Activated B cell treated with CpG ODN at 0.5 μM for 24 hours (primary cell): ENCODE measurements around the gene QTRT2. TPM values are rescaled to one million over a fixed set of nuclear protein-coding genes. Genes with fewer than 3 reads are reported as not detected.

ENCODE experiments used
- ATAC-seq: fragments of 200-7000 bp; cut with Tn5 transposase; one replicate; pipeline ENCODE4 v1.10.0; 2021; ENCODE audit warnings: low read depth, mild to moderate bottlenecking, moderate library complexity
- CTCF ChIA-PET: fragments of 350-600 bp; sonication (Branson Sonifier 250); formaldehyde crosslinking; loops from one replicate; lab custom pipeline; 2021; ENCODE audit warnings: antibody characterized with exemption; lab: Charles Lee
- POLR2A ChIA-PET: fragments of 350-600 bp; sonication (Branson Sonifier 250); formaldehyde crosslinking; loops from one replicate; lab custom pipeline; 2021; ENCODE audit warnings: antibody characterized with exemption; lab: Charles Lee
- DNase-seq: peaks from one replicate; pipeline ENCODE4 v3.0.0; 2022
- H3K27ac Mint-ChIP-seq: one replicate; pipeline ENCODE4 v1.8.0; 2020; ENCODE audit warnings: mixed read lengths
- H3K27me3 Mint-ChIP-seq: one replicate; pipeline ENCODE4 v1.8.0; 2021; ENCODE audit warnings: mixed read lengths
- H3K36me3 Mint-ChIP-seq: one replicate; pipeline ENCODE4 v1.8.0; 2021; ENCODE audit warnings: low read depth, mixed read lengths
- H3K4me1 Mint-ChIP-seq: one replicate; pipeline ENCODE4 v1.8.0; 2021; ENCODE audit warnings: mixed read lengths
- H3K4me3 Mint-ChIP-seq: one replicate; pipeline ENCODE4 v1.8.0; 2020; ENCODE audit warnings: mild to moderate bottlenecking, mixed read lengths
- H3K9me3 Mint-ChIP-seq: one replicate; pipeline ENCODE4 v1.8.0; 2020; ENCODE audit warnings: mixed read lengths
- intact Hi-C: fragments of 100-400 bp; cut with micrococcal nuclease; formaldehyde crosslinking; loops from one replicate; pipeline ENCODE4 v1.15.1; 2024
- total RNA-seq: library from RNA; stranded (reverse); gene quantifications from 2 replicates; pipeline ENCODE4 v1.2.3, GENCODE V29; 2022
- TF ChIP-seq, protein P1 (sequence below): fragments of 200-600 bp; IDR thresholded peaks from one replicate; pipeline ENCODE4 v1.8.0; 2022; ENCODE audit warnings: antibody characterized with exemption, mild to moderate bottlenecking

The QTRT2 gene
- total RNA-seq, 1 donor from 2014 or later = 75.5 TPM

DNA sequence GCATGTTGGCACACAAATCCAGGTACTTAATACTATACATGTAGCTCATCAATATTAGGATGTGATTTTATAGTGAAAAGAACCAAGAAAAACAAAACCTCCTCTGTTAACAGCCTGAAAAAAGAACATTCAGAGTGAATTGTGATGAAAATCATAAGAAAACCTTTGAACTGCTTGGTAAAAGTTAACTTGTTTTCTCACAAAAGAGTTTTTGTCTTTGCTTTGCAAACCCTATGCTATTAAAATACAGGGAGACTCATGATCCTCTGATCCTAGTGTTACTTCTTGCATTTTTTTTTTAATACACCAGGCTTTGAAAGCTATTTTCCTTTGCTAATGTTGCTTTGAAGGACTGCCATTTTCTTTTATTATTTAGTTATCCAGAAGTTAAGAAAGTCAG lies 23.7 kb downstream of the QTRT2 start:
- DNase-seq (no peak), ATAC-seq (no peak)
- H3K4me3 Mint-ChIP-seq = no peak overlapping the region
- no peak overlapping the region for H3K27ac Mint-ChIP-seq
- TF ChIP-seq, protein P1, sequence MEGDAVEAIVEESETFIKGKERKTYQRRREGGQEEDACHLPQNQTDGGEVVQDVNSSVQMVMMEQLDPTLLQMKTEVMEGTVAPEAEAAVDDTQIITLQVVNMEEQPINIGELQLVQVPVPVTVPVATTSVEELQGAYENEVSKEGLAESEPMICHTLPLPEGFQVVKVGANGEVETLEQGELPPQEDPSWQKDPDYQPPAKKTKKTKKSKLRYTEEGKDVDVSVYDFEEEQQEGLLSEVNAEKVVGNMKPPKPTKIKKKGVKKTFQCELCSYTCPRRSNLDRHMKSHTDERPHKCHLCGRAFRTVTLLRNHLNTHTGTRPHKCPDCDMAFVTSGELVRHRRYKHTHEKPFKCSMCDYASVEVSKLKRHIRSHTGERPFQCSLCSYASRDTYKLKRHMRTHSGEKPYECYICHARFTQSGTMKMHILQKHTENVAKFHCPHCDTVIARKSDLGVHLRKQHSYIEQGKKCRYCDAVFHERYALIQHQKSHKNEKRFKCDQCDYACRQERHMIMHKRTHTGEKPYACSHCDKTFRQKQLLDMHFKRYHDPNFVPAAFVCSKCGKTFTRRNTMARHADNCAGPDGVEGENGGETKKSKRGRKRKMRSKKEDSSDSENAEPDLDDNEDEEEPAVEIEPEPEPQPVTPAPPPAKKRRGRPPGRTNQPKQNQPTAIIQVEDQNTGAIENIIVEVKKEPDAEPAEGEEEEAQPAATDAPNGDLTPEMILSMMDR = no peak
- intact Hi-C loops = no loop called here
- ChIA-PET CTCF (no interaction called here), POLR2A (no interaction called here)
- H3K27me3 Mint-ChIP-seq = no peaks in the 10 kb centered on the region
- H3K4me1 Mint-ChIP-seq = no peaks in the 10 kb centered on the region
- no peaks in the 10 kb centered on the region for H3K9me3 Mint-ChIP-seq
- peaks cover 94% of the 10 kb centered on the region for H3K36me3 Mint-ChIP-seq

DNA sequence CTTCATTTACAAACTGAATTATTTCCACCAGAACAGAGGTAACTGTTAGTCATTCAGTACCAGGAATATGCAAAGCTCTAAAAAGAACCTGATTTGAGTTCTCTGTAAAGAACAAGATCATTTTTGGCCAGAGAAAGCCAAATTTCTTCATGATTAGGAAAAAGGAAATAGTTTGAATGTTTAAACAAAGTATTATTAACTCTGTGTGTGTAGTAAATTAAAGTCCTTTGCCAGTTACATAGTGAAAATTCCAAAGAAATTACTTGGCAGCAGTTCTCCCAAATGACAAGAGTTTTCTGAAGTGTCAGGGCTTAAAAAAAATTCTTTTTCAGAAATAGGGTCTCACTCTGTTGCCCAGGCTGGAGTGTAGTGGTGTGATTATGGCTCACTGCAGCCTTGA lies 24.5 kb downstream of the QTRT2 start:
- no peak for DNase-seq
- intact Hi-C loops = no loop called here
- TF ChIP-seq, protein P1 = no peak
- no peak overlapping the region for H3K4me3 Mint-ChIP-seq
- CTCF ChIA-PET = no interaction called here
- H3K36me3 Mint-ChIP-seq = peaks cover 94% of the 10 kb centered on the region
- H3K9me3 Mint-ChIP-seq = no peaks in the 10 kb centered on the region
- ATAC-seq = no peak
- POLR2A ChIA-PET = interaction anchor here (0.6 kb wide), 1 partner anchor 71 kb away, joined by 3 read pairs; no protein-coding TSS in a partner anchor
- no peak overlapping the region for H3K27ac Mint-ChIP-seq
- H3K27me3 Mint-ChIP-seq = no peaks in the 10 kb centered on the region
- no peaks in the 10 kb centered on the region for H3K4me1 Mint-ChIP-seq

DNA sequence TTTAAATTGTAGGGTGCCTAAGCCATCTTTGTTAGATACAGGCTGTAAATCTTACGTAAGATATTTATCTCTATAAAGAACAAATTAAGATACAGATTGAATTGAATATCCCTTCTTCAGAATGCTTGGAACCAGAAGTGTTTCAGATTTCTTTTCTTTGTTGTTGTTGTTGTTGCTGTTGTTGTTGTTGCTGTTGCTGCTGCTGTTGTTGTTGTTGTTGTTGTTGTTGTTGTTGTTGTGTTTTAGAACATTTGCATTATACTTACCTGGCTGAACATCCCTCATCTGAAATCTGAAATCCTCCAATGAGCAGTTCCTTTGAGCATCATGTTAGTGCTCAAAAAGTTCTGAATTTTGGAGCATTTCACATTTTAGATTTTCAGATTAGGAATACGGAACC lies 26.6 kb downstream of the QTRT2 start:
- Mint-ChIP-seq H3K36me3 (peaks cover 95% of the 10 kb centered on the region), H3K4me3 (no peak overlapping the region), H3K27ac (no peak overlapping the region), H3K9me3 (no peaks in the 10 kb centered on the region), H3K4me1 (no peaks in the 10 kb centered on the region), H3K27me3 (no peaks in the 10 kb centered on the region)
- intact Hi-C loops = no loop called here
- ChIA-PET POLR2A (no interaction called here), CTCF (no interaction called here)
- TF ChIP-seq, protein P1 = no peak
- no peak for DNase-seq
- ATAC-seq = no peak

DNA sequence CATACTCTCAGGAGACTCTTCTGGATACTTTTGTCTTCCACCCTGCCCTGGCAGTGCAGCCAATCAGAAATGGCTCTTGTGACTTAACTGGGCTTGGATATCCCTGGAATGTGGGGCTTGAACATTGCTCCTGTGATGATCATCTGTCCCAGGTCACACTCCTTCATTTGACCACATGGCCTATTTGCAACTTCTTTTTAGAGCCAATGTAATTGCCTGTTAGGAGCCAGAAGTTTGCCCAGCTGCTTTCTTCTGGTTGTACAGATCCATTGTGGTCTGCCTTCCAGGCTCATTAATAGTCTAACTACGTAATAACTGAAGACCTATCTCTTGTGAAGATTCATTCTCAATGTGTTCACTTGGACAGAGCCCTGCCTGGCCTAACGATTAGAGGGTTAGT lies 29.8 kb downstream of the QTRT2 start:
- no peaks in the 10 kb centered on the region for H3K4me1 Mint-ChIP-seq
- H3K27me3 Mint-ChIP-seq = no peaks in the 10 kb centered on the region
- peaks cover 68% of the 10 kb centered on the region for H3K36me3 Mint-ChIP-seq
- no peak overlapping the region for H3K27ac Mint-ChIP-seq
- DNase-seq = no peak
- ChIA-PET CTCF (no interaction called here), POLR2A (no interaction called here)
- no peak for ATAC-seq
- TF ChIP-seq, protein P1 = no peak
- no peak overlapping the region for H3K4me3 Mint-ChIP-seq
- no peaks in the 10 kb centered on the region for H3K9me3 Mint-ChIP-seq
- intact Hi-C loops = no loop called here

DNA sequence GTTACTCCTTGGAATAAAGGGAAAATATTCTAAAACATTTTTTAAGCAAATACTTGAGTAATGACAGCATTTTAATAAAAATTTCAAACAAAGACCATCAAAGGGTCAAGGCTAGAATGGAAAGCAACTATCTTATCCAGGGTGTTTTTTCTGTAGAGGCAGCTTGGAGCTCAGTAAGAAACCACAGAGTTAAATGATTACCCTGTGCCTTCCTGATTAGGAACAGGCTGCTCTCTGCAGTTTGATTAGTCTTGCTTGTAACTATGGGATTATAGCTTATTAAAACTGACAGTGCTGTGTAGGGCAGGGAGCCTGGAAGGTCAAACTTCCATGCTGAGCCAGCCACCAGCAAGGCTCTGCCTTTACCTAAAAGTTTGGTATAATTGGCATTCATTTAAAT lies 33.1 kb downstream of the QTRT2 start:
- TF ChIP-seq, protein P1 = no peak
- no peak for ATAC-seq
- Mint-ChIP-seq H3K27me3 (peaks cover 2% of the 10 kb centered on the region), H3K9me3 (no peaks in the 10 kb centered on the region), H3K4me3 (no peak overlapping the region), H3K36me3 (peaks cover 36% of the 10 kb centered on the region), H3K27ac (no peak overlapping the region), H3K4me1 (no peaks in the 10 kb centered on the region)
- POLR2A ChIA-PET = no interaction called here
- no peak for DNase-seq
- intact Hi-C loops = no loop called here
- CTCF ChIA-PET = no interaction called here
